Measurements from ENCODE around the gene DOCK1. TPM values are rescaled to one million over a fixed set of nuclear protein-coding genes. Genes with fewer than 3 reads are reported as not detected.

The DOCK1 gene
- total and polyA plus RNA-seq, 2 donors from 2014 or later = 15.8 to 81.7 TPM

GRCh38 chr10:127279334-127279774 is 374.1 kb downstream of the DOCK1 start:
- Histone ChIP-seq H3K4me3 (ENCODE audit: low read length in 3 of 3) (no peak overlapping the region), H3K9me3 (ENCODE audit: control insufficient read depth in 2 of 3, insufficient read depth in 1 of 3, low read length in 3 of 3) (no peaks in the 10 kb centered on the region), H3K4me1 (ENCODE audit: control insufficient read depth in 2 of 3, insufficient read depth in 2 of 3, low read depth in 1 of 3, low read length in 3 of 3) (peaks cover 0 to 7% (median 0%) of the 10 kb centered on the region in 3 donors), H3K36me3 (ENCODE audit: control insufficient read depth in 2 of 3, insufficient read depth in 3 of 3, low read length in 3 of 3) (peaks cover 0 to 2% (median 0%) of the 10 kb centered on the region in 3 donors), H3K9ac (ENCODE audit: low read length in 3 of 3) (no peak overlapping the region), H3K27ac (ENCODE audit: low read depth in 2 of 2, low read length in 2 of 2) (no peak overlapping the region), H3K27me3 (ENCODE audit: control insufficient read depth, insufficient read depth, low read length) (no peaks in the 10 kb centered on the region)
- intact Hi-C loops (cut with DNase I) = no loop called here
- no peak for DNase-seq
- no peak for TF ChIP-seq CTCF (IDR thresholded peaks at IDR 0.05; ENCODE audit: borderline replicate concordance, extremely low read depth, insufficient read depth)
- FAIRE-seq = no peak

GRCh38 chr10:127280446-127280845 is 375.2 kb downstream of the DOCK1 start:
- H3K27me3 ChIP-seq (ENCODE audit: control insufficient read depth, insufficient read depth, low read length) = no peaks in the 10 kb centered on the region
- FAIRE-seq (no peak), DNase-seq (no peak)
- H3K4me1 ChIP-seq (ENCODE audit: control insufficient read depth in 2 of 3, insufficient read depth in 2 of 3, low read depth in 1 of 3, low read length in 3 of 3) = peaks cover 0 to 7% (median 0%) of the 10 kb centered on the region in 3 donors
- peaks cover 0 to 2% (median 0%) of the 10 kb centered on the region in 3 donors for H3K36me3 ChIP-seq (ENCODE audit: control insufficient read depth in 2 of 3, insufficient read depth in 3 of 3, low read length in 3 of 3)
- no peak for TF ChIP-seq CTCF (IDR thresholded peaks at IDR 0.05; ENCODE audit: borderline replicate concordance, extremely low read depth, insufficient read depth)
- H3K9me3 ChIP-seq (ENCODE audit: control insufficient read depth in 2 of 3, insufficient read depth in 1 of 3, low read length in 3 of 3) = no peaks in the 10 kb centered on the region
- intact Hi-C loops (cut with DNase I) = no loop called here
- no peak overlapping the region for H3K9ac ChIP-seq (ENCODE audit: low read length in 3 of 3)
- no peak overlapping the region for H3K4me3 ChIP-seq (ENCODE audit: low read length in 3 of 3)
- no peak overlapping the region for H3K27ac ChIP-seq (ENCODE audit: low read depth in 2 of 2, low read length in 2 of 2)

- DNase-seq (no peak), FAIRE-seq (no peak)
- Histone ChIP-seq H3K36me3 (ENCODE audit: control insufficient read depth in 2 of 3, insufficient read depth in 3 of 3, low read length in 3 of 3) (peaks cover 0 to 2% (median 0%) of the 10 kb centered on the region in 3 donors), H3K4me3 (ENCODE audit: low read length in 3 of 3) (no peak overlapping the region), H3K9ac (ENCODE audit: low read length in 3 of 3) (no peak overlapping the region), H3K9me3 (ENCODE audit: control insufficient read depth in 2 of 3, insufficient read depth in 1 of 3, low read length in 3 of 3) (peaks cover 0 to 6% (median 0%) of the 10 kb centered on the region in 3 donors), H3K4me1 (ENCODE audit: control insufficient read depth in 2 of 3, insufficient read depth in 2 of 3, low read depth in 1 of 3, low read length in 3 of 3) (peaks cover 0 to 6% (median 0%) of the 10 kb centered on the region in 3 donors), H3K27ac (ENCODE audit: low read depth in 2 of 2, low read length in 2 of 2) (no peak overlapping the region), H3K27me3 (ENCODE audit: control insufficient read depth, insufficient read depth, low read length) (no peaks in the 10 kb centered on the region)
- intact Hi-C loops (cut with DNase I) = no loop called here
- TF ChIP-seq CTCF (IDR thresholded peaks at IDR 0.05; ENCODE audit: borderline replicate concordance, extremely low read depth, insufficient read depth) = no peak
Measured at GRCh38 chr10:127283017-127283416, 377.8 kb downstream of the DOCK1 start.

DNA sequence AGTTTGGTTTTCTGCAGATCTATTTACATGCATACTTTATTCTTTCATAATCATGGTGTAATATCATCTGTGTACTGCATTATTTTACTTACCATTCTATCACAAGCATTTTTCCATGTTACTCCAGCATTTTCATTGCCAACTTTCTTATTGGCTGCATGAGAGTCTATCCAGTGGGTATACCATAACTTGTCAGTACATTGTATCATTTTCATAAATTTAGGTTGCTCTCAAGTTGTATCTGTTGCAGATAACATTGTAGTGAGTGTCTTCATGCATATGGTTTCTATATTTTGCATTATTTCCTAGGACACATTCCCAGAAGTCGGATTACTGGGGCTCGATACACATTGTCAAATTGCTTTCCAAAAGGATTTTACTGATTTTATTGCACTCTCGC is 378.3 kb downstream of the DOCK1 start:
- Histone ChIP-seq H3K9me3 (ENCODE audit: control insufficient read depth in 2 of 3, insufficient read depth in 1 of 3, low read length in 3 of 3) (peaks cover 0 to 10% (median 0%) of the 10 kb centered on the region in 3 donors), H3K27me3 (ENCODE audit: control insufficient read depth, insufficient read depth, low read length) (no peaks in the 10 kb centered on the region), H3K4me1 (ENCODE audit: control insufficient read depth in 2 of 3, insufficient read depth in 2 of 3, low read depth in 1 of 3, low read length in 3 of 3) (peaks cover 0 to 3% (median 0%) of the 10 kb centered on the region in 3 donors), H3K4me3 (ENCODE audit: low read length in 3 of 3) (no peak overlapping the region), H3K9ac (ENCODE audit: low read length in 3 of 3) (no peak overlapping the region), H3K27ac (ENCODE audit: low read depth in 2 of 2, low read length in 2 of 2) (no peak overlapping the region), H3K36me3 (ENCODE audit: control insufficient read depth in 2 of 3, insufficient read depth in 3 of 3, low read length in 3 of 3) (peaks cover 0 to 2% (median 0%) of the 10 kb centered on the region in 3 donors)
- no peak for TF ChIP-seq CTCF (IDR thresholded peaks at IDR 0.05; ENCODE audit: borderline replicate concordance, extremely low read depth, insufficient read depth)
- DNase-seq = no peak
- intact Hi-C loops (cut with DNase I) = no loop called here
- no peak for FAIRE-seq
